ENCODE results near the gene NHLRC4. TPM values are rescaled to one million over a fixed set of nuclear protein-coding genes. Genes with fewer than 3 reads are reported as not detected.

The NHLRC4 gene
- total and polyA plus RNA-seq, 5 donors: 0.22 to 0.84 (median 0.56) TPM

GRCh38 chr16:617855-618254 lies 51.0 kb downstream of the NHLRC4 start:
- H3K9me3 ChIP-seq (ENCODE audit: control insufficient read depth, low read length): no peaks in the 10 kb centered on the region
- intact Hi-C loops (cut with DNase I): no loop called here
- H3K4me1 ChIP-seq (ENCODE audit: control insufficient read depth, insufficient read depth, low read length): peaks cover 2% of the 10 kb centered on the region
- ATAC-seq (peak in 1 of 2 donors; percentile 14), DNase-seq (peak in 1 of 3 donors; percentile 44)
- H3K27me3 ChIP-seq (ENCODE audit: control insufficient read depth, insufficient read depth): no peaks in the 10 kb centered on the region
- no peak overlapping the region for H3K4me3 ChIP-seq (ENCODE audit: low read length)
- 89% methylated on average over 16 of the region's 16 CpGs for WGBS
- H3K27ac ChIP-seq (ENCODE audit: low read length): no peak overlapping the region

Small RNA genes within 50 kb of the gene (microRNA-seq; reads per million reads assigned to microRNA genes)
- gene MIR3176 (1.6 to 2.5 reads per million in 2 donors), gene MIR5587 (0 to 0.42 reads per million in 2 donors)

Other genes with a start within 250 kb of the NHLRC4 start
- gene AXIN1, start 214.3 kb upstream of the NHLRC4 start, total RNA-seq: 10 to 100 TPM in 3 of 4 donors, 1 to 10 TPM in 1; 8.4 to 12.2 (median 10.6) TPM
- 10.2 TPM for gene AXIN1, start 214.3 kb upstream of the NHLRC4 start, polyA plus RNA-seq
- gene MRPL28, start 196.5 kb upstream of the NHLRC4 start, total RNA-seq: 10 to 100 TPM; 63.9 to 74.9 (median 69.3) TPM
- 130 TPM for gene MRPL28, start 196.5 kb upstream of the NHLRC4 start, polyA plus RNA-seq
- gene PGAP6, start 185.0 kb upstream of the NHLRC4 start, total RNA-seq: 10 to 100 TPM; 28.0 to 39.5 (median 34.8) TPM
- gene PGAP6, start 185.0 kb upstream of the NHLRC4 start, polyA plus RNA-seq: 33.2 TPM
- gene NME4, start 169.8 kb upstream of the NHLRC4 start, total RNA-seq: 10 to 100 TPM; 49.7 to 86.4 (median 66.0) TPM
- gene NME4, start 169.8 kb upstream of the NHLRC4 start, polyA plus RNA-seq: 73.1 TPM
- gene DECR2, start 165.1 kb upstream of the NHLRC4 start, total RNA-seq: 10 to 100 TPM in 3 of 4 donors, 1 to 10 TPM in 1; 8.6 to 14.6 (median 13.3) TPM
- 14.3 TPM for gene DECR2, start 165.1 kb upstream of the NHLRC4 start, polyA plus RNA-seq
- gene RAB11FIP3, start 141.4 kb upstream of the NHLRC4 start, total RNA-seq: 10 to 100 TPM; 32.2 to 44.6 (median 38.4) TPM
- gene RAB11FIP3, start 141.4 kb upstream of the NHLRC4 start, polyA plus RNA-seq: 25.1 TPM
- gene CAPN15, start 39.3 kb upstream of the NHLRC4 start, total RNA-seq: 10 to 100 TPM; 15.4 to 22.1 (median 19.6) TPM
- gene CAPN15, start 39.3 kb upstream of the NHLRC4 start, polyA plus RNA-seq: 16.9 TPM
- not detected for gene PRR35, start 6.6 kb upstream of the NHLRC4 start, total RNA-seq
- not detected for gene PRR35, start 6.6 kb upstream of the NHLRC4 start, polyA plus RNA-seq
- gene PIGQ, start 3.0 kb downstream of the NHLRC4 start, total RNA-seq: 10 to 100 TPM; 19.8 to 23.0 (median 21.6) TPM
- 22.9 TPM for gene PIGQ, start 3.0 kb downstream of the NHLRC4 start, polyA plus RNA-seq
- gene RAB40C, start 23.1 kb downstream of the NHLRC4 start, total RNA-seq: 10 to 100 TPM; 10.9 to 13.4 (median 11.9) TPM
- 13.4 TPM for gene RAB40C, start 23.1 kb downstream of the NHLRC4 start, polyA plus RNA-seq
- under 1 TPM; 0.15 to 0.70 (median 0.20) TPM for gene WFIKKN1, start 64.0 kb downstream of the NHLRC4 start, total RNA-seq
- gene WFIKKN1, start 64.0 kb downstream of the NHLRC4 start, polyA plus RNA-seq: 0.29 TPM
- 10 to 100 TPM; 55.4 to 60.3 (median 56.6) TPM for gene METTL26, start 69.3 kb downstream of the NHLRC4 start, total RNA-seq
- gene METTL26, start 69.3 kb downstream of the NHLRC4 start, polyA plus RNA-seq: 128 TPM
- gene MCRIP2, start 74.8 kb downstream of the NHLRC4 start, total RNA-seq: 100 to 1,000 TPM in 1 of 4 donors, 10 to 100 TPM in 3; 71.2 to 121 (median 85.6) TPM
- 141 TPM for gene MCRIP2, start 74.8 kb downstream of the NHLRC4 start, polyA plus RNA-seq
- 10 to 100 TPM; 10.5 to 13.7 (median 12.0) TPM for gene WDR90, start 82.4 kb downstream of the NHLRC4 start, total RNA-seq
- gene WDR90, start 82.4 kb downstream of the NHLRC4 start, polyA plus RNA-seq: 8.1 TPM
- gene RHOT2, start 101.1 kb downstream of the NHLRC4 start, total RNA-seq: 100 to 1,000 TPM in 1 of 4 donors, 10 to 100 TPM in 3; 84.3 to 104 (median 90.8) TPM
- 101 TPM for gene RHOT2, start 101.1 kb downstream of the NHLRC4 start, polyA plus RNA-seq
- 1 to 10 TPM in 3 of 4 donors, under 1 TPM in 1; 0.89 to 2.9 (median 1.7) TPM for gene RHBDL1, start 108.7 kb downstream of the NHLRC4 start, total RNA-seq
- gene RHBDL1, start 108.7 kb downstream of the NHLRC4 start, polyA plus RNA-seq: 2.3 TPM
- gene STUB1, start 113.4 kb downstream of the NHLRC4 start, total RNA-seq: 100 to 1,000 TPM; 114 to 121 (median 119) TPM
- gene STUB1, start 113.4 kb downstream of the NHLRC4 start, polyA plus RNA-seq: 126 TPM
- gene JMJD8, start 117.3 kb downstream of the NHLRC4 start, total RNA-seq: 10 to 100 TPM; 52.0 to 55.7 (median 54.6) TPM
- gene JMJD8, start 117.3 kb downstream of the NHLRC4 start, polyA plus RNA-seq: 49.7 TPM
- 1 to 10 TPM; 7.1 to 9.0 (median 8.2) TPM for gene WDR24, start 123.4 kb downstream of the NHLRC4 start, total RNA-seq
- 6.3 TPM for gene WDR24, start 123.4 kb downstream of the NHLRC4 start, polyA plus RNA-seq
- gene FBXL16, start 138.8 kb downstream of the NHLRC4 start, total RNA-seq: under 1 TPM; 0.19 to 0.38 (median 0.28) TPM
- 0.34 TPM for gene FBXL16, start 138.8 kb downstream of the NHLRC4 start, polyA plus RNA-seq
- 10 to 100 TPM; 65.2 to 75.0 (median 69.4) TPM for gene METRN, start 148.1 kb downstream of the NHLRC4 start, total RNA-seq
- 68.2 TPM for gene METRN, start 148.1 kb downstream of the NHLRC4 start, polyA plus RNA-seq
- 10 to 100 TPM; 25.7 to 38.8 (median 33.2) TPM for gene ANTKMT, start 154.1 kb downstream of the NHLRC4 start, total RNA-seq
- gene ANTKMT, start 154.1 kb downstream of the NHLRC4 start, polyA plus RNA-seq: 37.6 TPM
- under 1 TPM in 3 of 4 donors, not detected in 1; 0.36 to 0.97 (median 0.40) TPM for gene CCDC78, start 159.4 kb downstream of the NHLRC4 start, total RNA-seq
- gene CCDC78, start 159.4 kb downstream of the NHLRC4 start, polyA plus RNA-seq: 0.48 TPM
- 10 to 100 TPM in 3 of 4 donors, 1 to 10 TPM in 1; 7.5 to 15.3 (median 12.0) TPM for gene HAGHL, start 160.1 kb downstream of the NHLRC4 start, total RNA-seq
- 21.0 TPM for gene HAGHL, start 160.1 kb downstream of the NHLRC4 start, polyA plus RNA-seq
- 10 to 100 TPM; 21.5 to 31.3 (median 23.4) TPM for gene CIAO3, start 174.0 kb downstream of the NHLRC4 start, total RNA-seq
- gene CIAO3, start 174.0 kb downstream of the NHLRC4 start, polyA plus RNA-seq: 28.2 TPM
- gene MSLN, start 193.7 kb downstream of the NHLRC4 start, total RNA-seq: 1 to 10 TPM in 2 of 4 donors, under 1 TPM in 1, not detected in 1; 0.92 to 3.1 (median 1.0) TPM
- not detected for gene MSLN, start 193.7 kb downstream of the NHLRC4 start, polyA plus RNA-seq
- gene RPUSD1, start 221.4 kb downstream of the NHLRC4 start, total RNA-seq: 10 to 100 TPM in 2 of 4 donors, 1 to 10 TPM in 2; 9.3 to 11.8 (median 9.9) TPM
- gene RPUSD1, start 221.4 kb downstream of the NHLRC4 start, polyA plus RNA-seq: 11.5 TPM
- 1 to 10 TPM; 4.0 to 6.9 (median 4.9) TPM for gene CHTF18, start 221.6 kb downstream of the NHLRC4 start, total RNA-seq
- 3.4 TPM for gene CHTF18, start 221.6 kb downstream of the NHLRC4 start, polyA plus RNA-seq
- gene GNG13, start 233.7 kb downstream of the NHLRC4 start, total RNA-seq: not detected
- not detected for gene GNG13, start 233.7 kb downstream of the NHLRC4 start, polyA plus RNA-seq

Data from right cardiac atrium (tissue), 5 donors.